Measurements from ENCODE around the gene C1QTNF7.

DNA sequence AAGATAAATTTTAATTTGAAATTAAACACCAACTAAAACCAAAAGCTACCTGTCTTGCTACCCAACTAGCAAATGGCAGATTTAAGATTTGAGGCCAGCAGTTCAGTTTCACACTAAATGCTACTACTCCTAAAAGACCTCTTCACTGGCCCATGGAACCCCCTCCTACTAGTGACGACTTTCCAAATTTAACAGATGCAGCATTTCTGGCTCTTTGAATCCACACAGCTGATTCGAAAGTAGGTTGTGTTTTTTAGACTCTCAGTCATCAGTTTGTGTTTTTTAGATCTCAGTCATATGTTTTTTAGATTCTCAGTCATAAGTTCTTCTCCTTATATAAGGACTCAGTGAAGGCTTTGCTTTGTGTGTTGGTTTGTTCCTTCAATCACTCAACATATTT lies 30.8 kb downstream of the C1QTNF7 start:
- TF ChIP-seq, protein P1, sequence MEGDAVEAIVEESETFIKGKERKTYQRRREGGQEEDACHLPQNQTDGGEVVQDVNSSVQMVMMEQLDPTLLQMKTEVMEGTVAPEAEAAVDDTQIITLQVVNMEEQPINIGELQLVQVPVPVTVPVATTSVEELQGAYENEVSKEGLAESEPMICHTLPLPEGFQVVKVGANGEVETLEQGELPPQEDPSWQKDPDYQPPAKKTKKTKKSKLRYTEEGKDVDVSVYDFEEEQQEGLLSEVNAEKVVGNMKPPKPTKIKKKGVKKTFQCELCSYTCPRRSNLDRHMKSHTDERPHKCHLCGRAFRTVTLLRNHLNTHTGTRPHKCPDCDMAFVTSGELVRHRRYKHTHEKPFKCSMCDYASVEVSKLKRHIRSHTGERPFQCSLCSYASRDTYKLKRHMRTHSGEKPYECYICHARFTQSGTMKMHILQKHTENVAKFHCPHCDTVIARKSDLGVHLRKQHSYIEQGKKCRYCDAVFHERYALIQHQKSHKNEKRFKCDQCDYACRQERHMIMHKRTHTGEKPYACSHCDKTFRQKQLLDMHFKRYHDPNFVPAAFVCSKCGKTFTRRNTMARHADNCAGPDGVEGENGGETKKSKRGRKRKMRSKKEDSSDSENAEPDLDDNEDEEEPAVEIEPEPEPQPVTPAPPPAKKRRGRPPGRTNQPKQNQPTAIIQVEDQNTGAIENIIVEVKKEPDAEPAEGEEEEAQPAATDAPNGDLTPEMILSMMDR (IDR thresholded peaks at IDR 0.05; ENCODE audit: insufficient read depth, low read depth, low read length) = no peak
- no peak for TF ChIP-seq EZH2 (IDR thresholded peaks at IDR 0.05; ENCODE audit: insufficient read depth, low read length)

Data from astrocyte (in vitro differentiated cells and primary cell).